RCC 7860 (cell line): ENCODE measurements around the gene PODXL.

Experiments used
- DNase-seq: peaks from one replicate; pipeline ENCODE4 v3.0.0-alpha.2; 2015; ENCODE audit warnings: low spot score
- FAIRE-seq: peaks from 2 replicates; lab custom pipeline; 2012; peaks lifted over from hg19 to GRCh38; lab: Jason Lieb, UNC

The PODXL gene

DNA sequence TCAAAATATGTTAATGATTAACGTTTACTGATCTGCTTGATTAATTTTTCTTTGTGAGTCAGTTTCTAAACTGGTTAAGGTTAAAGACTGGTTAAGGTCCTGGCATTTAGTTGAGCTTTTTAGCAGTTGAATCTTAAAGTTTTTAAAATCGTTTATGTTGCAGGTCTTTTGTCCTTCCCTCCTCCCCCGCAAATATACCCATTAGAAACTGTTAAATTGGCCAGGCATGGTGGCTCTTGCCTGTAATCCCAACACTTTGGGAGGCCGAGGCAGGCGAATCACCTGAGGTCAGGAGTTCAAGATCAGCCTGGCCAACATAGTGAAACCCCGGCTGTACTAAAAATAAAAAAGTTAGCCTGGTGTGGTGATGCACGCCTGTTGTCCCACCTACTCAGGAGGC is 100.9 kb downstream of the PODXL start:
- DNase-seq = peak; percentile 76
- FAIRE-seq = peak; percentile 99

DNA sequence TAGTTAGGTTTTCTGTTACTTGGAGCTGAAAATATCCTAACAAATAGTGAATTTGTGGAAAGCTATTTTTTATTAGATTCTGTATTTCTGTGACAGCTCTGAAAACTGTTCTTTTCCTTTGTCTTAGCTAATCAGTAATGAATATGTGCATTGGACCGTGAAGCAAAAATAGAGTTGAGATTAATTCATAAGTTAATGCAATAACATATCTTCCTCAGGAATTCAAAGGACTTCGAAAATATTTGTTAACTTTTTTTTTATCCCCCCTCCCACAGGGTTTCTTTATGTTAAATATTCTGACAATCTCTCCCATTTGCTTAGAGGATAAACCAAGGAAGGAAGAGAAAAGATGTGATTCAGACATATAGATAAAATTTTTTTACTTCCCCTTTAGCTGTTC is 101.4 kb downstream of the PODXL start:
- no peak for DNase-seq
- no peak for FAIRE-seq

- peak; percentile 21 for DNase-seq
- FAIRE-seq = no peak
These were observed 101.9 kb downstream of the PODXL start for GRCh38 chr7:131454498-131454897.
